ENCODE results near the gene SH2B3. TPM values are rescaled to one million over a fixed set of nuclear protein-coding genes. Genes with fewer than 3 reads are reported as not detected.

Gene SH2B3
- total RNA-seq, 1 donor from 2014 or later = 47.1 TPM

- H3K36me3 ChIP-seq = peaks cover 100% of the 10 kb centered on the region
- H3K9me3 ChIP-seq = no peaks in the 10 kb centered on the region
- H3K27me3 ChIP-seq = no peaks in the 10 kb centered on the region
- ATAC-seq (peak; percentile 52), DNase-seq (no peak)
- H3K27ac ChIP-seq = no peak overlapping the region
- no peak overlapping the region for H3K4me3 ChIP-seq
- peaks cover 26% of the 10 kb centered on the region for H3K4me1 ChIP-seq
- TF ChIP-seq CTCF (IDR thresholded peaks at IDR 0.05) = peak; percentile 80
- intact Hi-C loops (cut with DNase I) = loop anchor here (5.0 kb wide), 1 partner anchor 49 kb away; no protein-coding TSS in a partner anchor
These were observed 46.0 kb downstream of the SH2B3 start for GRCh38 chr12:111451649-111452129.

DNA sequence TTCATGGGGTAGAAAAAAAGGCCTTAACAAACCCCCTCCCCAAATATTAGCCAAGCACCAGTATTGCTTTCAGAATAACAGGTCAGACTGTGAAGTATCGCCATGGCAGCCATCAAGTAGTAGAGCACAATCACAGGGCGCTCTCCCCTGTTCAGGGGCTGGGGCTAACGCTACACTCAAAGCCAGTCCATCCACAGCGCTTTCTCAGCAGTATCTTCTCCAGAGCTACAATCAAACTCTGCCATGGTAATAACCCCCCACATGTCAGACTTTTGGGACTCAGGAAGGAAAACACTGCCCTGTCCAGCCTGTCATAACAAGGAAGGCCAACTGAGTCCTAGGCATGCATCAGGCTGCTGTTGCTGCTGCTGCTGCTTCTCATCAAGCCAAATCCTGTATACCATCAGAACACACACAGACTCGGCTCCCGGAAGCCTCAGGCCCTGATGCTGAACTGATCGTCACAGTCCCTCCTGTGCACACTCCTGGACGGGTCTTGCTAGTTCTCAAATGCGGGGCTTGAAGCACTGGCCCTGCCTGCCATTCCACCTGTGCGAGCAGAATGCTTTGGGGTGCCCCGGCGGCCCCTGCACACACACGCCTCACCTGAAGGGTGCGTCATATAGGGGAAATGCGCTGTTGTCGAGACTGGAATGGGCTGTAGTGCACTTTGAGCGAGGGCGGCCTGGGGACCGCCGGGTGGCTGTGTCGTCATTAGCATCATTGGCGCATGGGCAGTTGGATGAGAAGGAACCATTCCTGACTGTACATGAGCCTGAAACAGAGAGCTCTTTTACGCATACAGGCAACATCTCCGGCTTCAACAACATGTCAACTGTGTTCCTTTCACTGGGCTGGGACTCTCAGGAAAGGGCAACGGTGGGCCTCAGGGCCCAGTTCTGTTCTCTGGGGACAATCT is 47.6 kb downstream of the SH2B3 start:
- Histone ChIP-seq H3K27me3 (no peaks in the 10 kb centered on the region), H3K4me3 (no peak overlapping the region), H3K9me3 (no peaks in the 10 kb centered on the region), H3K36me3 (peaks cover 94% of the 10 kb centered on the region), H3K27ac (no peak overlapping the region), H3K4me1 (peaks cover 12% of the 10 kb centered on the region)
- ATAC-seq (no peak), DNase-seq (no peak)
- intact Hi-C loops (cut with DNase I) = loop anchor here (5.0 kb wide), 1 partner anchor 51 kb away; no protein-coding TSS in a partner anchor
- TF ChIP-seq CTCF (IDR thresholded peaks at IDR 0.05) = no peak

DNA sequence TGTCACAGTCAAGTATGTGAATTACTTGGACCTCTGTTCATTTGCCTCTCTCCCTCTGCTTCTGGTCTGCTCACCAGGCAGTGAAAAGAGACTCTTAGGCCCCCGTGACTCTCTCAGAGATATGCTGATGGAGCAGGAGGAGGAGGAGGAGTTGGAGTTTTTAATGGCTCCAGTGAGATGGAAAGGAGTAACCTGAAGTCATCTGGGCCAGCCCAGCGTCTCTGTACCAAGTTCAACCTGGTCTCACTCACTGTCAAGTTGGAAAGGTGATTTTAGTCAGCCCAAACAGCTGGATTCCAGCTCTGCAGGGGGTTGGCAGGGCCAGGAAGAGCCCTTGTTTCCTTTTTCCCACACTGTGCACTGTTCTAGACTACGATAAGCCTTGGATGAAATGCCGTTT is 48.6 kb downstream of the SH2B3 start:
- Histone ChIP-seq H3K4me1 (peaks cover 11% of the 10 kb centered on the region), H3K36me3 (peaks cover 94% of the 10 kb centered on the region), H3K27me3 (no peaks in the 10 kb centered on the region), H3K4me3 (no peak overlapping the region), H3K27ac (no peak overlapping the region), H3K9me3 (no peaks in the 10 kb centered on the region)
- intact Hi-C loops (cut with DNase I) = loop anchor here (5.0 kb wide), 1 partner anchor 52 kb away; no protein-coding TSS in a partner anchor
- no peak for TF ChIP-seq CTCF (IDR thresholded peaks at IDR 0.05)
- ATAC-seq = no peak
- DNase-seq = no peak

GRCh38 chr12:111454716-111455447 is 49.2 kb downstream of the SH2B3 start:
- no peak for DNase-seq
- intact Hi-C loops (cut with DNase I) = loop anchor here (5.0 kb wide), 1 partner anchor 53 kb away; no protein-coding TSS in a partner anchor
- peaks cover 94% of the 10 kb centered on the region for H3K36me3 ChIP-seq

More at GRCh38 chr12:111454716-111455447, 49.2 kb downstream of the SH2B3 start:
- Histone ChIP-seq H3K27ac (no peak overlapping the region), H3K9me3 (no peaks in the 10 kb centered on the region), H3K4me1 (peaks cover 11% of the 10 kb centered on the region), H3K27me3 (no peaks in the 10 kb centered on the region), H3K4me3 (no peak overlapping the region)
- no peak for TF ChIP-seq CTCF (IDR thresholded peaks at IDR 0.05)
- ATAC-seq = no peak

Measured in upper lobe of right lung (tissue), 1 donor.